Keratinocyte (primary cell): ENCODE results near the gene HMGCS2. TPM values are rescaled to one million over a fixed set of nuclear protein-coding genes. Genes with fewer than 3 reads are reported as not detected.

Experiments
- DNase-seq: peaks from one replicate; pipeline ENCODE4 v3.0.0-alpha.2; 2011; ENCODE audit warnings: low read depth, missing footprints, low spot score
- FAIRE-seq: peaks from 2 replicates; lab custom pipeline; 2011; peaks lifted over from hg19 to GRCh38; lab: Jason Lieb, UNC
- H2AFZ ChIP-seq: 2 replicates; pipeline ENCODE4 v1.6.0; 2012; ENCODE audit warnings: low read length, control low read depth, inconsistent platforms; ENCODE audit not compliant: control insufficient read depth
- H3K27ac ChIP-seq: 2 replicates; pipeline ENCODE4 v1.5.1; 2011; ENCODE audit warnings: low read length; ENCODE audit not compliant: control insufficient read depth, insufficient read depth
- H3K27me3 ChIP-seq: 3 replicates; pipeline ENCODE4 v1.6.0; 2011; ENCODE audit warnings: low read length; ENCODE audit not compliant: control insufficient read depth, insufficient read depth; ENCODE audit errors: extremely low read depth
- H3K36me3 ChIP-seq, 2 experiments: 2 replicates in 1 of 2; 3 replicates in 1 of 2; pipeline ENCODE4 v1.5.1; 2011; ENCODE audit warnings: low read length in 2 of 2, mild to moderate bottlenecking in 1 of 2; ENCODE audit not compliant: control insufficient read depth in 2 of 2, insufficient read depth in 2 of 2; ENCODE audit errors: extremely low read depth in 1 of 2
- H3K4me1 ChIP-seq: 3 replicates; pipeline ENCODE4 v1.5.1; 2011; ENCODE audit warnings: low read length; ENCODE audit not compliant: control insufficient read depth, insufficient read depth; ENCODE audit errors: extremely low read depth
- H3K4me2 ChIP-seq: 3 replicates; pipeline ENCODE4 v1.6.0; 2011; ENCODE audit warnings: low read depth, low read length; ENCODE audit not compliant: control insufficient read depth, insufficient read depth; ENCODE audit errors: extremely low read depth
- H3K4me3 ChIP-seq, 3 experiments: fragments of 200-600 bp in 1 of 3; sonication (generic) in 1 of 3; 2 replicates in 2 of 3; 3 replicates in 1 of 3; pipeline ENCODE4 v1.5.1; 2011 to 2016; ENCODE audit warnings: low read length in 3 of 3, mild to moderate bottlenecking in 3 of 3, control low read depth in 2 of 3, inconsistent platforms in 1 of 3, low read depth in 1 of 3, mixed read lengths in 1 of 3, mixed run types in 1 of 3, moderate library complexity in 1 of 3; ENCODE audit not compliant: control insufficient read depth in 2 of 3, insufficient read depth in 2 of 3; ENCODE audit errors: extremely low read depth in 1 of 3
- H3K79me2 ChIP-seq: 2 replicates; pipeline ENCODE4 v1.6.0; 2012; ENCODE audit warnings: low read length; ENCODE audit not compliant: control insufficient read depth, insufficient read depth
- H3K9ac ChIP-seq: 3 replicates; pipeline ENCODE4 v1.6.0; 2011; ENCODE audit warnings: low read length; ENCODE audit not compliant: control insufficient read depth, insufficient read depth; ENCODE audit errors: extremely low read depth
- H3K9me1 ChIP-seq: 3 replicates; pipeline ENCODE4 v1.6.0; 2011; ENCODE audit warnings: low read length; ENCODE audit not compliant: control insufficient read depth, insufficient read depth; ENCODE audit errors: extremely low read depth
- H3K9me3 ChIP-seq: 2 replicates; pipeline ENCODE4 v1.5.1; 2012; ENCODE audit warnings: low read depth, low read length; ENCODE audit not compliant: control insufficient read depth
- H4K20me1 ChIP-seq: 3 replicates; pipeline ENCODE4 v1.6.0; 2011; ENCODE audit warnings: low read length; ENCODE audit not compliant: control insufficient read depth, insufficient read depth; ENCODE audit errors: extremely low read depth
- EZH2 ChIP-seq: IDR thresholded peaks from one replicate; pipeline ENCODE4 v1.6.1; 2012; ENCODE audit warnings: inconsistent platforms, mild to moderate bottlenecking, low read length, moderate library complexity
- dilution Hi-C: fragments of 300-500 bp; cut with MboI; formaldehyde crosslinking; loops from one replicate; pipeline ENCODE4 v1.7.0; 2020; ENCODE audit warnings: low sequenced_read_pairs; ENCODE audit not compliant: extremely low pct_ligation_motif_present
- polyA plus RNA-seq, 5 experiments: library from polyadenylated mRNA; depleted of rRNA in 3 of 5; stranded (reverse) in 3 of 5; stranded (forward) in 1 of 5; unstranded in 1 of 5; fragments of >200 nt; gene quantifications; 1 replicate in 1 of 5; 2 replicates in 3 of 5; 3 replicates in 1 of 5; pipeline versions ENCODE4 v1.2.1 to v1.2.3, GENCODE V29; 2011 to 2012; ENCODE audit warnings: missing spikeins in 2 of 5, low read depth in 1 of 5, low replicate concordance in 1 of 5
- TF ChIP-seq, protein P1 (sequence below), 3 experiments: IDR thresholded peaks in 1 of 3; conservative IDR thresholded peaks in 1 of 3; optimal IDR thresholded peaks in 1 of 3; 2 replicates in 2 of 3; 3 replicates in 1 of 3; pipeline versions ENCODE3 to v1.5.1; 2011; ENCODE audit warnings: low read length in 3 of 3, mild to moderate bottlenecking in 3 of 3, moderate library complexity in 2 of 3, control low read depth in 1 of 3, inconsistent platforms in 1 of 3; ENCODE audit not compliant: insufficient read depth in 2 of 3; ENCODE audit errors: extremely low read depth in 1 of 3

HMGCS2 gene
- polyA plus RNA-seq, 1 donor (not counting 4 experiments of a cell fraction or from before 2014, with no cell fraction given) = not detected

DNA sequence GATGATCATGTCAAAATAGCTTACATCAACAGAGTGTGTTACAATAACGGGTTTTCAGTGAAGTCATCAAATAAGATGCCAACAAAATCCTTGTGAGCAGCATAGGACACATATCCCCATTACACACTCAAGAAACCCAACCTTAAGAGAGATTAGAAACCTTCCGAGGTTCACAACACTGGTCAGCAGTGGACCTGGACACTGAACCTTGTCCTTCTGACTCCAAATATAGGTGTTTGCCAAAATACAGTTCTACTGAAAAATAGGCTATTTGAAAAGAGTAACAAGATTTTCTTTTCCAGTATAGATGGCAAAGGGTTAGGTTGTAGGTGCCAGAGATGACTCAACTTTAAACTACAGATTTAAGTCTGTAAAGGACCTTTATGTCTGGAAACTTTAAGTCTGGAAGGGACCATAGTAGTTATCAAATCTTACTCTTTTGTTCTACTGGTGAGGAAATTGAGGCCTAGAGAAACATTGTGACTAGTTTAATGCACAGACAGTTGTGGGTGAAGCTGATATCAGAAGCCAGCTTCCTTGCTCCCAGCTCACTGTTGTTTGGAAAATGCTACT lies 43.4 kb upstream of the HMGCS2 start:
- dilution Hi-C loops = no loop called here
- FAIRE-seq (no peak), DNase-seq (no peak)
- no peaks in the 10 kb centered on the region for H4K20me1 ChIP-seq
- H2AFZ ChIP-seq = no peak overlapping the region
- no peaks in the 10 kb centered on the region for H3K79me2 ChIP-seq
- no peaks in the 10 kb centered on the region for H3K36me3 ChIP-seq
- H3K27me3 ChIP-seq = peaks cover 6% of the 10 kb centered on the region
- H3K4me2 ChIP-seq = no peak overlapping the region
- no peak for TF ChIP-seq EZH2
- TF ChIP-seq, protein P1, sequence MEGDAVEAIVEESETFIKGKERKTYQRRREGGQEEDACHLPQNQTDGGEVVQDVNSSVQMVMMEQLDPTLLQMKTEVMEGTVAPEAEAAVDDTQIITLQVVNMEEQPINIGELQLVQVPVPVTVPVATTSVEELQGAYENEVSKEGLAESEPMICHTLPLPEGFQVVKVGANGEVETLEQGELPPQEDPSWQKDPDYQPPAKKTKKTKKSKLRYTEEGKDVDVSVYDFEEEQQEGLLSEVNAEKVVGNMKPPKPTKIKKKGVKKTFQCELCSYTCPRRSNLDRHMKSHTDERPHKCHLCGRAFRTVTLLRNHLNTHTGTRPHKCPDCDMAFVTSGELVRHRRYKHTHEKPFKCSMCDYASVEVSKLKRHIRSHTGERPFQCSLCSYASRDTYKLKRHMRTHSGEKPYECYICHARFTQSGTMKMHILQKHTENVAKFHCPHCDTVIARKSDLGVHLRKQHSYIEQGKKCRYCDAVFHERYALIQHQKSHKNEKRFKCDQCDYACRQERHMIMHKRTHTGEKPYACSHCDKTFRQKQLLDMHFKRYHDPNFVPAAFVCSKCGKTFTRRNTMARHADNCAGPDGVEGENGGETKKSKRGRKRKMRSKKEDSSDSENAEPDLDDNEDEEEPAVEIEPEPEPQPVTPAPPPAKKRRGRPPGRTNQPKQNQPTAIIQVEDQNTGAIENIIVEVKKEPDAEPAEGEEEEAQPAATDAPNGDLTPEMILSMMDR (optimal IDR thresholded peaks at IDR 0.05 in 1 of 3, IDR thresholded peaks at IDR 0.05 in 1 of 3, conservative IDR thresholded peaks at IDR 0.05 in 1 of 3; ENCODE audit: extremely low read depth in 1 of 3, insufficient read depth in 2 of 3, low read length in 3 of 3) = no peak
- no peaks in the 10 kb centered on the region for H3K9me1 ChIP-seq
- H3K9me3 ChIP-seq = no peaks in the 10 kb centered on the region
- H3K4me1 ChIP-seq = peaks cover 24% of the 10 kb centered on the region
- H3K4me3 ChIP-seq = no peak overlapping the region
- no peak overlapping the region for H3K9ac ChIP-seq
- no peak overlapping the region for H3K27ac ChIP-seq

DNA sequence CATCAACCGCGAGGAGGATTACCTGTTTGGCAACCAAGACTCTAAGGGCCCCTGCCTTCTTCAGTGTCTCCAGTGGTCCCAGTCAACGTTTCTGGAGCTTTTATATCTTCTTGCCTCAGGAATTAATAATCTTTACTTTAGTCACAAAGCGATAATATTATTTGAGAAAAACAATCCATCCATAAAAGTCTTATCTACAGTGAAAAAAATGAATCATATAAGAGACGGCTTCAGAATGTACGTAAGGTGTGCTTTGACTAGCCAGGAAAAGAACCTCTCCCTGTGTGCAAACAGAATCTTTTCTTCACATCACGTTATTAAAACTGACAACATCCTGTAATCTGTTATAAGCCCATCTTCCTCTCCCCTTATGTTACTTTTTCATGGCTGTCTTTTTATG lies 42.7 kb upstream of the HMGCS2 start, which contains the start of gene REG4:
REG4 (minus strand) TSS at position 74 of the 400 bp plus-strand sequence. CDS start 2,691 bp downstream, outside the sequence.
- FAIRE-seq (no peak), DNase-seq (no peak)
- TF ChIP-seq, protein P1 (optimal IDR thresholded peaks at IDR 0.05 in 1 of 3, IDR thresholded peaks at IDR 0.05 in 1 of 3, conservative IDR thresholded peaks at IDR 0.05 in 1 of 3; ENCODE audit: extremely low read depth in 1 of 3, insufficient read depth in 2 of 3, low read length in 3 of 3) = no peak
- TF ChIP-seq EZH2 = no peak
- H3K9me3 ChIP-seq = no peaks in the 10 kb centered on the region
- H3K4me3 ChIP-seq = no peak within 1 kb of the TSS
- no peak within 1 kb of the TSS for H3K9ac ChIP-seq
- no peaks in the 10 kb centered on the region for H3K79me2 ChIP-seq
- no peak within 1 kb of the TSS for H2AFZ ChIP-seq
- dilution Hi-C loops = no loop called here
- no peak within 1 kb of the TSS for H3K4me2 ChIP-seq
- no peaks in the 10 kb centered on the region for H3K9me1 ChIP-seq
- H3K4me1 ChIP-seq = peaks cover 19% of the 10 kb centered on the region
- no peaks in the 10 kb centered on the region for H4K20me1 ChIP-seq
- peaks cover 11% of the 10 kb centered on the region for H3K27me3 ChIP-seq
- no peak within 1 kb of the TSS for H3K27ac ChIP-seq
- H3K36me3 ChIP-seq = no peaks in the 10 kb centered on the region
